Vagina (tissue), 2 donors: ENCODE data around the gene PTPRF. TPM values are rescaled to one million over a fixed set of nuclear protein-coding genes. Genes with fewer than 3 reads are reported as not detected.

Source experiments
- DNase-seq, 2 donors: peaks; one replicate each; pipeline ENCODE4 v3.0.0-alpha.2; 2017; ENCODE audit errors: extremely low spot score in 2 of 2
- H3K27ac ChIP-seq: fragments of 200-600 bp; sonication (generic); one replicate; pipeline ENCODE4 v1.5.1; 2019
- H3K27me3 ChIP-seq: fragments of 200-600 bp; sonication (generic); one replicate; pipeline ENCODE4 v1.5.1; 2019
- H3K36me3 ChIP-seq, 2 donors: fragments of 200-600 bp; sonication (generic); one replicate each; pipeline ENCODE4 v1.5.1; 2017 to 2019
- H3K4me1 ChIP-seq: fragments of 200-600 bp; sonication (generic); one replicate; pipeline ENCODE4 v1.5.1; 2019
- H3K4me3 ChIP-seq, 2 donors: fragments of 200-600 bp; sonication (generic); 1 replicate in 1 of 2; 2 replicates in 1 of 2; pipeline ENCODE4 v1.5.1; 2016 to 2019
- H3K9me3 ChIP-seq: fragments of 200-600 bp; sonication (generic); one replicate; pipeline ENCODE4 v1.5.1; 2019
- CTCF ChIP-seq, 3 experiments: fragments of 450-650 bp in 2 of 3; fragments of 200-600 bp in 1 of 3; sonication (generic) in 1 of 3; IDR thresholded peaks; one replicate each; pipeline ENCODE4 v1.5.1; 2017 to 2019; ENCODE audit warnings: antibody characterized with exemption in 3 of 3, mild to moderate bottlenecking in 2 of 3, moderate library complexity in 2 of 3
- POLR2A ChIP-seq, 2 donors: fragments of 450-650 bp; IDR thresholded peaks; one replicate each; pipeline ENCODE4 v1.6.1; 2017; ENCODE audit warnings: antibody characterized with exemption in 2 of 2, mild to moderate bottlenecking in 2 of 2, moderate library complexity in 2 of 2
- POLR2AphosphoS5 ChIP-seq, 2 donors: sonication (generic); formaldehyde crosslinking; IDR thresholded peaks; one replicate each; pipeline ENCODE4 v1.9.0; 2017; ENCODE audit warnings: antibody characterized with exemption in 2 of 2, mild to moderate bottlenecking in 2 of 2, low read depth in 1 of 2; ENCODE audit not compliant: insufficient read depth in 1 of 2
- intact Hi-C: fragments of 100-400 bp; cut with DNase I; formaldehyde crosslinking; loops from one replicate; pipeline ENCODE4 v1.15.1; 2023
- total RNA-seq: library from RNA; depleted of rRNA; stranded (reverse); fragments of >200 nt; gene quantifications from one replicate; pipeline ENCODE4 v1.2.3, GENCODE V29; 2016

PTPRF gene
- total RNA-seq, 1 donor from 2014 or later = 139 TPM

GRCh38 chr1:43543567-43543966 is 12.9 kb downstream of the PTPRF start:
- intact Hi-C loops = no loop called here
- Histone ChIP-seq H3K4me3 (no peak overlapping the region), H3K36me3 (peaks cover 0 to 6% of the 10 kb centered on the region in 2 donors), H3K9me3 (no peaks in the 10 kb centered on the region), H3K27me3 (no peaks in the 10 kb centered on the region), H3K27ac (peak overlapping the region; percentile 66), H3K4me1 (peaks cover 87% of the 10 kb centered on the region)
- TF ChIP-seq POLR2A (IDR thresholded peaks at IDR 0.05) (no peak), CTCF (IDR thresholded peaks at IDR 0.05) (no peak), POLR2AphosphoS5 (IDR thresholded peaks at IDR 0.05; ENCODE audit: insufficient read depth in 1 of 2, low read depth in 1 of 2) (no peak)
- DNase-seq = no peak

DNA sequence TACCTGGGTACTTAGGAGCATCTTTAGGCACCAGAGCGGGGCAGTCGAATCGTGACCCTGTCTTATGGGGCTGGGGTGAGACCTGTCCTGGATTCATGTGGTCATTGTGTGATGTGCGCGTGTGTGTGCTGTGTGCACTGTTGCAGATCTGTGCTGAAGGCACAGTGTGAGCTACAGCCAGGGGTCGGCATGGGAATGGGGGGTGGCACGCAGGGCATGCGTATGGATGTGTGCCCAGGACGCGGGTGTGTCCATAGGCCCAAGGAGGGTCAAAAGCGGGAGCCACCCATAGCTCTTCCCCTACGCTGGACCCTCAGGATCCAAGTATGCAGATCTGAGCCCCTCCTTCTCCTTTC is 14.6 kb downstream of the PTPRF start:
- no peak for TF ChIP-seq CTCF (IDR thresholded peaks at IDR 0.05)
- no peak for TF ChIP-seq POLR2A (IDR thresholded peaks at IDR 0.05)
- no peak for TF ChIP-seq POLR2AphosphoS5 (IDR thresholded peaks at IDR 0.05; ENCODE audit: insufficient read depth in 1 of 2, low read depth in 1 of 2)
- H3K9me3 ChIP-seq = no peaks in the 10 kb centered on the region
- H3K4me3 ChIP-seq = no peak overlapping the region
- intact Hi-C loops = no loop called here
- no peak for DNase-seq
- no peak overlapping the region for H3K27ac ChIP-seq
- H3K36me3 ChIP-seq = peaks cover 0 to 6% of the 10 kb centered on the region in 2 donors
- H3K4me1 ChIP-seq = peaks cover 93% of the 10 kb centered on the region
- no peaks in the 10 kb centered on the region for H3K27me3 ChIP-seq

DNA sequence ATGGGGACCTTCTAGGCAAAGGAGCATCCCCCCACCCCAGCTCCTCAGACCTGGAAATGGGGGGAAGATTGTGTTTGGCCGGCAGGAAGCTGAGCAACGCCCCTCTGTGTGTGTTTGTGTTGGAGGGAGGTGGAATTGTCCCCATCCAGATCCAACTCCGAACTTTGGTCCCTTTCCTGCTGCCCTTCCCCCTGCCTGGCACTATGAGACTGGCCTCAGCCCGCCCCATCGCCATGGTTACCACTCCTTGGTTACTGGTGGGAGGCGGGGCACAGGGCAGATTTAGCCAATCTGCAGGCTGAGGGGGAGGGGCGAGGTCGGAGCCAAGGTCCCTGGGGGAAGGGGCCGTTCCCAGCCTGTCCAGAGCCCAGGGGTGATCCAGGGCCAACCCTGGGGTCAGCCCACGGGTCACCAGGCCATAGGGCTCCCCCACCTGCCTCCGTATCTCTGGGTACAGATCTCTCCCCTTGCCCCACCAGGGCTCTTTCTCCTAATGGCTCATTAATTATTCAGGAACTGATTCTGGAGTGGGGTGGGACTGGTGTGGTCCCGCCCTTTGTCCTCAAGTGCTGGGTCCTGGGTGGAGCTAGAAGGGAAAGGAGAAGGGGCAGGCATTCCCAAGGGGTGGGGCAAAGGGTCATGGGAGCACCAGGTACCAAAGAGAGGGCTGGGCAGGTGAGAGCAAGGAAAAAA is 15.2 kb downstream of the PTPRF start:
- H3K9me3 ChIP-seq = no peaks in the 10 kb centered on the region
- no peaks in the 10 kb centered on the region for H3K27me3 ChIP-seq
- H3K4me1 ChIP-seq = peaks cover 92% of the 10 kb centered on the region
- H3K4me3 ChIP-seq = no peak overlapping the region
- H3K36me3 ChIP-seq = peaks cover 0 to 6% of the 10 kb centered on the region in 2 donors
- intact Hi-C loops = no loop called here
- TF ChIP-seq POLR2A (IDR thresholded peaks at IDR 0.05) = no peak
- TF ChIP-seq POLR2AphosphoS5 (IDR thresholded peaks at IDR 0.05; ENCODE audit: insufficient read depth in 1 of 2, low read depth in 1 of 2) = no peak
- TF ChIP-seq CTCF (IDR thresholded peaks at IDR 0.05) = no peak
- H3K27ac ChIP-seq = no peak overlapping the region
- no peak for DNase-seq

DNA sequence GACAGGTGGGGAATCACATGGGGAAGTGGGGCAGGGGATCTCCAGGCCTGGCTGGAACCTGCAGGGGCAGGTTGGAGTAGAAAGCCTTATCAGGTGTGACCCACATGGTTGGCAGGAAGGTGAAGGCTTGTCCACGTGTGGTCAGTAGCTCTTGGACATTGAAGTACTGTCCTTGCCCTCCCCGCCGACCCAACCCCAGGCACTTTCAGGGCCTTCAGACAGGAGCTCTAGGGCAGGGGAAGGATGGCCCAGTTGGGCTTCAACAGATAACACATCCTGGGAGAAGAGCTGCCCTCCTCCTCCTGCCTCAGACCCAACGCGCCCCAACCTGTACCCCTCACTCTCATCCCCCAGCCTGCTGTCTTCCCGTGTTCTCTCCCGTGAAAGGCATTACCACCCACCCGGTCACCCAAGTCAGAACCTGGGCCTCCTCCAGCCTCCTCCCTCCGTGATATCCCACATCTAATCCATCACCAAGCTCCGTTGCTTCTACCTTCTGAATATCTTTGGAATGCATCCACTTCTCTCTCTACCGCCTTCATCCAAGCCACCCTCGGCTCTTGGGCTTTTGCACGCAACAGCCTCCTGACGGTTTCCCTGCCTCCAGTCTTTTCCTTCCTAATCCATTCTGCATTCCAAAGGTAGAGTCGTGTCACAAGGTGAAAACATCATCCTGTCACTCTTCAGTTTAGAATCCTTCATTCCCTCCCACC is 15.9 kb downstream of the PTPRF start:
- intact Hi-C loops = no loop called here
- no peak overlapping the region for H3K27ac ChIP-seq
- H3K27me3 ChIP-seq = no peaks in the 10 kb centered on the region

More for the DNA sequence above, 15.9 kb downstream of the PTPRF start:
- H3K4me3 ChIP-seq = no peak overlapping the region
- H3K4me1 ChIP-seq = peaks cover 92% of the 10 kb centered on the region
- peaks cover 0 to 6% of the 10 kb centered on the region in 2 donors for H3K36me3 ChIP-seq
- TF ChIP-seq CTCF (IDR thresholded peaks at IDR 0.05) (no peak), POLR2AphosphoS5 (IDR thresholded peaks at IDR 0.05; ENCODE audit: insufficient read depth in 1 of 2, low read depth in 1 of 2) (no peak), POLR2A (IDR thresholded peaks at IDR 0.05) (no peak)
- H3K9me3 ChIP-seq = no peaks in the 10 kb centered on the region
- no peak for DNase-seq
